ENCODE measurements around the gene OMA1. TPM values are rescaled to one million over a fixed set of nuclear protein-coding genes. Genes with fewer than 3 reads are reported as not detected.

OMA1 gene
- polyA plus RNA-seq, 1 donor (not counting 4 experiments of a cell fraction or from before 2014, with no cell fraction given) = 16.3 TPM

DNA sequence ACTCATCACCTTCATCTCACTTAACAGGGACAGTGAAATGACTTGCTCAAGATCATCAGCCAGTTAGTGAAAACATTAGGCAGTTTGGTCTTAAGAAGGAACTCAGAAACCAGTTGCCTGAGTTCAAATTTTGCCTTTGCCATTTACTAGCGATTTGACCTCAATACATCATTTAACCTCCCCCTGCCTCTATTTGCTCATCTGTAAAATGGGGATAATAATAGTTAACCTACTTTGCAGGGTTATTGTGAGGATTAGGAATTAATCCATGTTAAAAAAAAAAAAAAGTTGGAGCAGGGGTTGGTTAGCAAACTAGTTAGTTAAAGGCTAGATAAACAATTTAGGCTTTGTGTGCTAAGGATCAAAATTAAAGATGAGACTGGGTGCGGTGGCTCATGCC lies 41.1 kb upstream of the OMA1 start:
- Histone ChIP-seq H3K9ac (ENCODE audit: control insufficient read depth, extremely low read depth, insufficient read depth, low read length) (no peak overlapping the region), H3K79me2 (ENCODE audit: control insufficient read depth, insufficient read depth, low read length) (peaks cover 29% of the 10 kb centered on the region), H3K9me3 (ENCODE audit: control insufficient read depth, low read depth, low read length) (no peaks in the 10 kb centered on the region), H3K27me3 (ENCODE audit: control insufficient read depth, extremely low read depth, insufficient read depth, low read length) (no peaks in the 10 kb centered on the region), H3K4me1 (ENCODE audit: control insufficient read depth, extremely low read depth, insufficient read depth, low read length) (peaks cover 61% of the 10 kb centered on the region), H3K4me2 (ENCODE audit: control insufficient read depth, extremely low read depth, insufficient read depth, low read depth, low read length) (no peak overlapping the region), H3K36me3 (ENCODE audit: control insufficient read depth in 2 of 2, extremely low read depth in 1 of 2, insufficient read depth in 2 of 2, low read length in 2 of 2) (peaks cover 0 to 2% of the 10 kb centered on the region in 2 experiments), H3K9me1 (ENCODE audit: control insufficient read depth, extremely low read depth, insufficient read depth, low read length) (no peaks in the 10 kb centered on the region), H3K4me3 (ENCODE audit: control insufficient read depth in 2 of 3, extremely low read depth in 1 of 3, insufficient read depth in 2 of 3, low read depth in 1 of 3, low read length in 3 of 3) (no peak overlapping the region), H3K27ac (ENCODE audit: control insufficient read depth, insufficient read depth, low read length) (no peak overlapping the region), H2AFZ (ENCODE audit: control insufficient read depth, low read length) (no peak overlapping the region), H4K20me1 (ENCODE audit: control insufficient read depth, extremely low read depth, insufficient read depth, low read length) (no peaks in the 10 kb centered on the region)
- DNase-seq (ENCODE audit: low read depth, low spot score) (no peak), FAIRE-seq (no peak)
- dilution Hi-C loops (cut with MboI; ENCODE audit: extremely low pct_ligation_motif_present, low sequenced_read_pairs) = no loop called here
- no peak for TF ChIP-seq EZH2 (IDR thresholded peaks at IDR 0.05; ENCODE audit: low read length)
- TF ChIP-seq, protein P1, sequence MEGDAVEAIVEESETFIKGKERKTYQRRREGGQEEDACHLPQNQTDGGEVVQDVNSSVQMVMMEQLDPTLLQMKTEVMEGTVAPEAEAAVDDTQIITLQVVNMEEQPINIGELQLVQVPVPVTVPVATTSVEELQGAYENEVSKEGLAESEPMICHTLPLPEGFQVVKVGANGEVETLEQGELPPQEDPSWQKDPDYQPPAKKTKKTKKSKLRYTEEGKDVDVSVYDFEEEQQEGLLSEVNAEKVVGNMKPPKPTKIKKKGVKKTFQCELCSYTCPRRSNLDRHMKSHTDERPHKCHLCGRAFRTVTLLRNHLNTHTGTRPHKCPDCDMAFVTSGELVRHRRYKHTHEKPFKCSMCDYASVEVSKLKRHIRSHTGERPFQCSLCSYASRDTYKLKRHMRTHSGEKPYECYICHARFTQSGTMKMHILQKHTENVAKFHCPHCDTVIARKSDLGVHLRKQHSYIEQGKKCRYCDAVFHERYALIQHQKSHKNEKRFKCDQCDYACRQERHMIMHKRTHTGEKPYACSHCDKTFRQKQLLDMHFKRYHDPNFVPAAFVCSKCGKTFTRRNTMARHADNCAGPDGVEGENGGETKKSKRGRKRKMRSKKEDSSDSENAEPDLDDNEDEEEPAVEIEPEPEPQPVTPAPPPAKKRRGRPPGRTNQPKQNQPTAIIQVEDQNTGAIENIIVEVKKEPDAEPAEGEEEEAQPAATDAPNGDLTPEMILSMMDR (optimal IDR thresholded peaks at IDR 0.05 in 1 of 3, IDR thresholded peaks at IDR 0.05 in 1 of 3, conservative IDR thresholded peaks at IDR 0.05 in 1 of 3; ENCODE audit: extremely low read depth in 1 of 3, insufficient read depth in 2 of 3, low read length in 3 of 3) = no peak

DNA sequence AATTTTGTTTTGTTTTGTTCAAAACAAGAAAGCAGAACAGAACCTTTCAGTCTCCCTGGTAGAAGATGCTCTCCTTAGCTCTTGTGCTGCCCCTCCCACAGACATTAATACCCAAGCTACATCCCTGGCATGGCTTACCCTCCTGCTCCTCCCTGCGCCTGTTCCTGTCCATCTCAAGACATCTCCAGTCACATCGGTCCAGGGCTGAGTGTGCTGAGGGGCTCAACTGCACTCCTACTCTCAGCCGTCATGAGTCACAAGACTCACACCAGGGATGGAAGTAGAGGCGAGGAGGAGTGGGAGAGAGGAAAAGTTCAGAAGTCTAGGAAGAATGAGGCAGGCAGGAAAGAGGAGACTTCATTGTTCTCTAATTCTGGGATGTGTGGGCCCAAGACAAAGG lies 39.7 kb upstream of the OMA1 start:
- H3K4me2 ChIP-seq (ENCODE audit: control insufficient read depth, extremely low read depth, insufficient read depth, low read depth, low read length) = no peak overlapping the region
- H3K9me1 ChIP-seq (ENCODE audit: control insufficient read depth, extremely low read depth, insufficient read depth, low read length) = no peaks in the 10 kb centered on the region
- no peak overlapping the region for H3K4me3 ChIP-seq (ENCODE audit: control insufficient read depth in 2 of 3, extremely low read depth in 1 of 3, insufficient read depth in 2 of 3, low read depth in 1 of 3, low read length in 3 of 3)
- peaks cover 36% of the 10 kb centered on the region for H3K79me2 ChIP-seq (ENCODE audit: control insufficient read depth, insufficient read depth, low read length)
- H2AFZ ChIP-seq (ENCODE audit: control insufficient read depth, low read length) = no peak overlapping the region
- H3K9me3 ChIP-seq (ENCODE audit: control insufficient read depth, low read depth, low read length) = no peaks in the 10 kb centered on the region
- H3K36me3 ChIP-seq (ENCODE audit: control insufficient read depth in 2 of 2, extremely low read depth in 1 of 2, insufficient read depth in 2 of 2, low read length in 2 of 2) = peaks cover 0 to 2% of the 10 kb centered on the region in 2 experiments
- TF ChIP-seq, protein P1 (optimal IDR thresholded peaks at IDR 0.05 in 1 of 3, IDR thresholded peaks at IDR 0.05 in 1 of 3, conservative IDR thresholded peaks at IDR 0.05 in 1 of 3; ENCODE audit: extremely low read depth in 1 of 3, insufficient read depth in 2 of 3, low read length in 3 of 3) = no peak
- TF ChIP-seq EZH2 (IDR thresholded peaks at IDR 0.05; ENCODE audit: low read length) = no peak
- DNase-seq (ENCODE audit: low read depth, low spot score) (no peak), FAIRE-seq (no peak)
- H4K20me1 ChIP-seq (ENCODE audit: control insufficient read depth, extremely low read depth, insufficient read depth, low read length) = no peaks in the 10 kb centered on the region
- no peak overlapping the region for H3K9ac ChIP-seq (ENCODE audit: control insufficient read depth, extremely low read depth, insufficient read depth, low read length)
- peaks cover 47% of the 10 kb centered on the region for H3K4me1 ChIP-seq (ENCODE audit: control insufficient read depth, extremely low read depth, insufficient read depth, low read length)
- H3K27ac ChIP-seq (ENCODE audit: control insufficient read depth, insufficient read depth, low read length) = peak overlapping the region; percentile 97
- dilution Hi-C loops (cut with MboI; ENCODE audit: extremely low pct_ligation_motif_present, low sequenced_read_pairs) = no loop called here
- H3K27me3 ChIP-seq (ENCODE audit: control insufficient read depth, extremely low read depth, insufficient read depth, low read length) = no peaks in the 10 kb centered on the region

Data from keratinocyte (primary cell).